A673 (cell line): Measurements from ENCODE around the gene COL8A1. TPM values are rescaled to one million over a fixed set of nuclear protein-coding genes. Genes with fewer than 3 reads are reported as not detected.

Experiments used
- BruUV-seq: library from RNA; stranded (reverse); fragments of 400-500 nt; replicated peaks from 2 replicates; lab custom pipeline; 2021; lab: Mats Ljungman, UMichigan
- CTCF ChIA-PET: fragments of 300-600 bp; sonication (Branson Sonifier 250); formaldehyde crosslinking; loops from one replicate; lab custom pipeline; 2022; ENCODE audit warnings: antibody characterized with exemption; lab: Charles Lee
- POLR2A ChIA-PET: fragments of 300-600 bp; sonication (Branson Sonifier 250); formaldehyde crosslinking; loops from one replicate; lab custom pipeline; 2022; ENCODE audit warnings: antibody characterized with exemption; ENCODE audit not compliant: low non-redundant PET; lab: Charles Lee
- DNase-seq: peaks from one replicate; pipeline ENCODE4 v3.0.0-alpha.2; 2015; ENCODE audit warnings: low spot score
- H3K27ac ChIP-seq: fragments of 200-600 bp; sonication (generic); 2 replicates; pipeline ENCODE4 v1.5.1; 2016; ENCODE audit warnings: mixed run types, low read depth, mild to moderate bottlenecking, mixed read lengths, antibody characterized with exemption, low read length; ENCODE audit not compliant: poor library complexity, severe bottlenecking
- H3K27me3 ChIP-seq: fragments of 200-600 bp; sonication (generic); replicated peaks from 2 replicates; pipeline ENCODE4 v1.6.1; 2017; ENCODE audit warnings: mixed run types, low read depth, mild to moderate bottlenecking, mixed read lengths, antibody characterized with exemption, low read length; ENCODE audit not compliant: insufficient read depth, poor library complexity
- H3K36me3 ChIP-seq: fragments of 200-600 bp; sonication (generic); 2 replicates; pipeline ENCODE4 v1.6.1; 2016; ENCODE audit warnings: mixed run types, mild to moderate bottlenecking, mixed read lengths, antibody characterized with exemption, low read length; ENCODE audit not compliant: insufficient read depth, poor library complexity, severe bottlenecking
- H3K4me1 ChIP-seq: fragments of 200-600 bp; sonication (generic); 2 replicates; pipeline ENCODE4 v1.6.1; 2017; ENCODE audit warnings: mixed run types, mild to moderate bottlenecking, mixed read lengths, antibody characterized with exemption, low read length; ENCODE audit not compliant: insufficient read depth, poor library complexity, severe bottlenecking
- H3K4me3 ChIP-seq: fragments of 200-600 bp; sonication (generic); 2 replicates; pipeline ENCODE4 v1.5.1; 2016; ENCODE audit warnings: low read depth, mixed run types, mild to moderate bottlenecking, mixed read lengths, low read length; ENCODE audit not compliant: poor library complexity, severe bottlenecking
- H3K9me3 ChIP-seq: fragments of 200-600 bp; sonication (generic); 2 replicates; pipeline ENCODE4 v1.6.1; 2016; ENCODE audit warnings: mixed run types, low read depth, mild to moderate bottlenecking, mixed read lengths, antibody characterized with exemption, low read length; ENCODE audit not compliant: poor library complexity, severe bottlenecking
- EZH2 ChIP-seq: fragments of 200-600 bp; sonication (generic); IDR thresholded peaks from 2 replicates; pipeline ENCODE4 v1.6.1; 2017; ENCODE audit warnings: borderline replicate concordance, low read depth, mild to moderate bottlenecking, mixed read lengths, antibody characterized with exemption, low read length; ENCODE audit not compliant: poor library complexity, severe bottlenecking
- intact Hi-C: fragments of 100-400 bp; cut with micrococcal nuclease; formaldehyde crosslinking; loops from one replicate; pipeline ENCODE4 v1.10.0; 2022; ENCODE audit not compliant: unreplicated experiment
- total RNA-seq: library from RNA; stranded (reverse); gene quantifications from 2 replicates; pipeline ENCODE4 v1.2.3, GENCODE V29; 2021
- TF ChIP-seq, protein P1 (sequence below): fragments of 300-800, 200-600 bp; sonication (generic); conservative IDR thresholded peaks from 2 replicates; pipeline ENCODE4 v1.5.1; 2017; ENCODE audit warnings: low read depth, mild to moderate bottlenecking, antibody characterized with exemption, low read length, moderate library complexity, mixed read lengths

COL8A1 gene
- total RNA-seq, 1 experiment from 2014 or later, result 2.5 TPM

DNA sequence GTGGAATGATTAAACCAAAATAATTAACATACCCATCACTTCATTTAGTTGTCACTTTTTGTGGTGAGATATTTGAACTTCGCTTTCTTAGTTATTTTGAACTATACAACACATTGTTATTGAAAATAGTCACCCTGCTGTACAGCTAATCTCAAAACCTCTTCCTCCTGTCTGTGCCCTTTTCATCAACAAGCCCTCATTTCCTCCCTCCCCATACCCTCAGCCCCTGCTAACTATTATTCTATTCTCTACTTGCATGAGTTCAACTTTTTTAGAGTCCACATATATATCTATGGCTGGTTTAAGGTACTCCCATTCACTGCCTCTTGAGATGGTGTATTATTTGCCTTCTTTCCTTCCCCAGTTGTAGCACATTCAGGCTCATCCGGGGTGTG lies 32.2 kb downstream of the COL8A1 start:
- no peak for DNase-seq
- Histone ChIP-seq H3K27ac (no peak overlapping the region), H3K9me3 (no peaks in the 10 kb centered on the region), H3K4me3 (no peak overlapping the region), H3K36me3 (no peaks in the 10 kb centered on the region), H3K4me1 (peaks cover 10% of the 10 kb centered on the region), H3K27me3 (no peaks in the 10 kb centered on the region)
- POLR2A ChIA-PET, result no interaction called here
- TF ChIP-seq, protein P1, sequence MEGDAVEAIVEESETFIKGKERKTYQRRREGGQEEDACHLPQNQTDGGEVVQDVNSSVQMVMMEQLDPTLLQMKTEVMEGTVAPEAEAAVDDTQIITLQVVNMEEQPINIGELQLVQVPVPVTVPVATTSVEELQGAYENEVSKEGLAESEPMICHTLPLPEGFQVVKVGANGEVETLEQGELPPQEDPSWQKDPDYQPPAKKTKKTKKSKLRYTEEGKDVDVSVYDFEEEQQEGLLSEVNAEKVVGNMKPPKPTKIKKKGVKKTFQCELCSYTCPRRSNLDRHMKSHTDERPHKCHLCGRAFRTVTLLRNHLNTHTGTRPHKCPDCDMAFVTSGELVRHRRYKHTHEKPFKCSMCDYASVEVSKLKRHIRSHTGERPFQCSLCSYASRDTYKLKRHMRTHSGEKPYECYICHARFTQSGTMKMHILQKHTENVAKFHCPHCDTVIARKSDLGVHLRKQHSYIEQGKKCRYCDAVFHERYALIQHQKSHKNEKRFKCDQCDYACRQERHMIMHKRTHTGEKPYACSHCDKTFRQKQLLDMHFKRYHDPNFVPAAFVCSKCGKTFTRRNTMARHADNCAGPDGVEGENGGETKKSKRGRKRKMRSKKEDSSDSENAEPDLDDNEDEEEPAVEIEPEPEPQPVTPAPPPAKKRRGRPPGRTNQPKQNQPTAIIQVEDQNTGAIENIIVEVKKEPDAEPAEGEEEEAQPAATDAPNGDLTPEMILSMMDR, result no peak
- no peak for TF ChIP-seq EZH2
- no TSS peak for BruUV-seq
- CTCF ChIA-PET, result no interaction called here
- intact Hi-C loops, result no loop called here

DNA sequence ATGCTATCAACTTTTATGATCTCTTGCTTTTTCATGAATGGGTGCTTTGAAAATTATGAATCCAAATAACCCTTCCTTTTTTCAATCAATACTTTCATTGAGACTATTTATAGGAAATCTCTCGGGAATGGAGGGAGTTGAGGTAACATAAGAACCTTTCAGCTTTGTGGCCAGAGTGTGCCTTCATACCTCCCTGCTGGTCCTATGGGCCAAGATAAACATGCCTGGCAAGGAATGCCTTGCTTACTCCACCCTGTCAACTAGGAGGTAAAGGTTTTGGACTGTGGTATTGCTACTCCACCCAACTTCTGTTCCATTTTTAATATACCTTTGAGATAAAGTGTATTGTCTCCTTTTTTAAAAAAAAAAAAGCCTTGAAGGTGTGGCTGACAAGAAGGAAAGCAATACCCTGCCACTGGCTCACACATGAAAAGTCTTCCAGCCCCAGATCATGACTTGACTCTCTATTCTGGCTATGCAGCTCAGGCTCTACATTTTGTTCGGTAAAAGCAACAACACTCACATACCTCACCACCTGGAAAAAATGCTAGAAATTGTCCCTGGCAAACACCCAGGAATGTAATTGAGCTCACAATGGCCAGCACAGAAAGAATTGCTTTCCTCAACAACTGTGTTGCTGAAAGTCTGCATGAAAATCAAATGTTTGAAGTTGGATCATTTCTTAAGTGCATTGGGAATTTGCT lies 35.8 kb downstream of the COL8A1 start:
- H3K4me3 ChIP-seq, result no peak overlapping the region
- H3K9me3 ChIP-seq, result no peaks in the 10 kb centered on the region
- no peak for DNase-seq
- H3K27me3 ChIP-seq, result no peaks in the 10 kb centered on the region
- H3K27ac ChIP-seq, result no peak overlapping the region
- no peaks in the 10 kb centered on the region for H3K36me3 ChIP-seq
- ChIA-PET POLR2A (no interaction called here), CTCF (no interaction called here)
- intact Hi-C loops, result no loop called here
- no peak for TF ChIP-seq EZH2
- TF ChIP-seq, protein P1, result no peak
- no peaks in the 10 kb centered on the region for H3K4me1 ChIP-seq
- BruUV-seq, result no TSS peak

DNA sequence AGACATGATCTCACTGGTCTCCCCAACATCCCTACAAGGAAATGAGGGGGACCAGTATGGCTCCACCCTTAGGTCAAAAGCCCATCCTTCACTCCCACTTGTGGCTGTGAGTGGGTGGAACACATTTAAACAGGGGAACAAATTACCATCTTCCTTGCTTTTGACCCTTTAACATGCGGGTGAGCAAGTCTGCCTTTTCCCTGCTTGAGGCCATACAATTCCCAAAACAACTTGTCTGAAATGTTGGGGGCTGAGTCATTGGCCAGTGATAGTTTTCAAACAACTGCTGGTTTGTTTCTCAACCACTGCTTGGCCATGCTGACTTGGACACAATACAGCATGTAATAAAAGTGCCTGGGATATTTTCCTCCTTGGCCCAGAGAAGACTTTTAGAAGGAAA lies 39.6 kb downstream of the COL8A1 start:
- no TSS peak for BruUV-seq

More for the DNA sequence above, 39.6 kb downstream of the COL8A1 start:
- Histone ChIP-seq H3K4me3 (no peak overlapping the region), H3K36me3 (no peaks in the 10 kb centered on the region), H3K27ac (no peak overlapping the region), H3K9me3 (no peaks in the 10 kb centered on the region), H3K4me1 (no peaks in the 10 kb centered on the region), H3K27me3 (no peaks in the 10 kb centered on the region)
- no peak for DNase-seq
- intact Hi-C loops, result no loop called here
- no peak for TF ChIP-seq EZH2
- TF ChIP-seq, protein P1, result no peak
- POLR2A ChIA-PET, result no interaction called here
- CTCF ChIA-PET, result no interaction called here
